Activated CD4-positive, CD25-positive, alpha-beta regulatory T cell treated with anti-CD3 and anti-CD28 coated beads, Interleukin-2, amount 50 U/mL, for 72 hours (primary cell): ENCODE measurements around the gene CCND3.

Source experiments
- DNase-seq: peaks from one replicate; pipeline ENCODE4 v3.0.0; 2021

CCND3 gene

DNA sequence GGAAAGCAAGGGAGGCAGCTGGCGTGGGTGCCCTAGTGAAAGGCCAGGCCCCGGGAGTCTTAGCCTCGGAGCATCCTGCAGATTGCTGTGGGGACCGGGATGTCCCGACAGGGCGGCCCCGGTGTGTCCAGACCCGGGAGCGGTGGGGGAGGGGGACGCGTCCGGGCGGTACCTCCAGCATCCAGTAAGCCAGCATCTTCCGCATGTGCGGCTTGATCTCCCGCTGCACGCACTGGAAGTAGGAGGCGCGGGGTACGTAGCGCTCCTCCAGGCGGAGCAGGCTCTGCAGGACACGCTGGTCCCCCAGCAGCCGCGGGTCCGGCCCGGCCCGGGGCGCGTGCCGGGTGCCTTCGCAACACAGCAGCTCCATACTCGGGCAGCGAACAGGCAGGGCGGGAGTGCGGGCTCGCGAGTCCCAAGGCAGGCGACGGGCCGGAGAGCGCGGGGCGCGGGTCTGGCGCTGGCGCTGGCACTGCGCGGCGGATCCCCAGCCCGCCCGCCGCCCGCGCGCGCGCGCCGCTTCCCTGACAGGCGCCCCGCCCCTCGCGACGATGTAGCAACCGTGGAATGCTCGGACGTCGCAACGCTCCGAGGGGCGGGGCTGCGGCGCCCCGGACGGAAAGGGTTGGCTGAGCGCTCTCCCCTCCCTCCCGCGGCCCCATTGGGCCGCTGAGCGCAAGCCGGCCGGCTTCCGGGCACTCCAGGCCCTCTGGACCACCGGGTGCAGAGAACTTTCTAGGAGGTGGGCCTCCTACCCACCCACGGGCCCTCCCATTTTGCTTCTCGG, at the start of gene CCND3:
Gene CCND3 (minus strand): TSS at position 529 of the 787 bp plus-strand sequence. CDS start 159 bp downstream, at position 370.
- peak; percentile 92 for DNase-seq

DNA sequence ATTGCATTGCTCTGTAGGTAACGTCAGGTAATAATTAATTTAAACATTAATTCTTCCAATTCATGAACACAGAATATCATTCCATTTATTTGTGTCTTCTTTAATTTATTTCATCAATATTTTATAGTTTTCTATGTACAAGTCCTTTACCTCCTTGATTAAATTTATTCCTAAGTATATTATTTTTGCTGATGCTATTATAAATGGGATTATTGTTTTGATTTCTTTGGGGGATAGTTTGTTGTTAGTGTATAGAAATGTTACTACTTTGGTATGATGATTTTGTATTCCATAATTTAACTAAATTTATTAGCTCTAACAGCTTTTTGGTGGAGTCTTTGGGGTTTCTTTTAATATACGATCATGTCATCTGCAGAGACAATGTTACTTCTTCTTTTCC, 44.7 kb upstream of the CCND3 start:
- no peak for DNase-seq

DNA sequence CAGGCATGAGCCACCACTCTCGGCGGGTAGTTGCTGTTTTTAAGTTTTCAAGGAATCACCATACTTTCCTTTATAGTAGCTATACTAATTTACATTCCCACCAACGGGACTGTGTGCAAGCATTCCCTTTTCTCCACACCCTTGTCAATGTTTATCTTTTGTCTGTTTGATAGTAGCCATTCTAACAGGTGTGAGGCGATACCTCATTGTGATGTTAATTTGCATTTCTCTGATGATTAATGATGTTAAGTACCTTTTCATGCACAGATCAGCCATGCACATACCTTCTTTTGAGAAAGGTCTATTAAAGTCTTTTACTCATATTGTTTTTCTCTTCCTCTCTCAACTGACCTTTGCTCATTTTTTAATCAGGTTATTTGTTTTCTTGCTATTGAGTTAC, 43.0 kb upstream of the CCND3 start:
- DNase-seq, result no peak

DNA sequence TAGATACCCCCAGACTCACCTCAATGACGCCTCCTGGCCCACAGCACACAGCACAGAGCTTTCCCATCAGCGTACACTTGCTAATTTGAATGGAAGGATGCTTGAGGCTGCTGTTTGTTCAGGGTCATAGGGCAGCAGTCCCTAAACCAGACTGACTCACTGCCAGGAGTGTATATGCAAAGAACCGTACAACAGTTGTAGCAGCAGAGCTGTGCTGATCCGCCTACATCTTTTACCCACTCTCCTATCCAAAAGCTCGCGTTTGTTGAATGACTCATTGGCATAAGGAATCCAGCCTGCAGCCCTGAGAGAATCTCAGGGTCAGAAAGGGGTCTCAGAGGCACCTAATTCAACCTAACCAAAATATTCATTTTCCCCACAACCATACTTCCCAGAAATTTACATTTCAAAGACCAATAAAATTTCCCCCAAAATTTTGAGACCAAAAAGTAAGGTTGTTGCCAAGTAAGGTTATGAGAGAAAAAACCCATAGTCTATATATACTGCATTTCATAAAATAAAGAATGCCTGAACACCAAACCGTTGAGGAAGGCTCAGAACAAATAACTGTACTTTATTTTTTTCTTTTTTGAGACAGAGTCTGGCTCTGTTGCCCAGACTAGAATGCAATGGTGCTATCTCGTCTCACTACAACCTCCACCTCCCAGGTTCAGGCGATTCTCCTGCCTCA, 35.3 kb upstream of the CCND3 start:
- no peak for DNase-seq

DNA sequence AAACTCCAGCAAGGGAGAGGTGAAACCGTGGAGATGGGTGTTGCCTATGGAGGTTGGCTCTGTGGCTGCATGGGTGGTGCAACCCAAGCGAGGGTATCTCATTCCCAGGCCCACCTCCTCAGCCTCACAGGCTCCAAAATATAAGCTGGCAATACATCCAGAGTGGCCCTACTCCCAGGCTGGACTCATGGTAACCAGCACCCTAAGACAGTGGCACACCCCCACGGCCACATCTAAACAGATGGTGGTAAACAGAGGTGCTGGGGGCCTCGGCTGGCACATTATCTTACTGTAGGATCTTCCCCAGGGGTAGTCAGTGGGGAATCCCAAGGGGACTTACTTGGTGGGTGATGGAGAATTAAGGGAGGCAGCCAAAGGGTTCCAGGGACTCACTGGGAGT, 33.7 kb upstream of the CCND3 start:
- no peak for DNase-seq

DNA sequence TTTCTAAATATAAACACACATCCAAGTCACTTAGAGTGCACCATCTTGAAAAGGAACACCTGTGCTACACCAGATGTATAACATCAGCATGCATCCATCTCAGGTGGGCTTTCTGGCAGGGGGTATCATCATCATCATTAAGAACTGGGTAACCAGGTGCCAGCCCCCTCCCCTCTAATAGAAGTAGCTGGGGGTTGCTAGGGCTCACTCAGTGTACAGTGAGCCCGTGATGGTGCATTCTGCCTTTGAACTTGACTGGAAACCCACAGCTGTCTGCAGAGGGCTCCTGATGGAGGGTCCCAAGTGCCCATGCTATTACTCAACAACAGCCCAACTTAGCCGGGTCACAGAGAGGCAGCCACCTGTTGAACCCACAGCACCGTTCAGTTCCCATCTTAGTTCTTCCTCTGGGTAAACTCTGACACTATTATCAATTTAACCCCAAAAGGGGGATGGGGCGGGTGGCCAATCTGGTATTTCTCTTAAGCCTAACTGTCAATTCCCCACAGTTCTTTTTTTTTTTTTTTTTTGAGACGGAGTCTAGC, 32.7 kb upstream of the CCND3 start:
- DNase-seq, result no peak

DNA sequence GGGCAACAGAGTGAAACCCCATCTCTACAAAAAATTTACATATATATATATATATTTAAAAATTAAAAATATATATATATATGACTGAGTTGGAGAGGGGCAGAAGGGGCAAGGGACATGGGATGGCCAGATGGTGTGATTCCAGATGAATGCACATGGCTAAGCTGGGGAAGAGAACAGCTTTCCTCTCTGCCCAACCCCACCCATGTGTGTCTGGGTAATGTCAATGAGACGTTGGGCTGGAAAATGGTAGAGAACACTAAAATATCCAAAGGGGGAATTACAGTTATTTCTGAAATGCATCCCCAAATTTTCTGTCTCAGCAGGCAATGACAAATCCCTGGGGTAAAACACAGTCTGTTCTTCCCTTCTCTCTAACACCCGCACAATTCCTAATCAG, 31.2 kb upstream of the CCND3 start:
- no peak for DNase-seq

DNA sequence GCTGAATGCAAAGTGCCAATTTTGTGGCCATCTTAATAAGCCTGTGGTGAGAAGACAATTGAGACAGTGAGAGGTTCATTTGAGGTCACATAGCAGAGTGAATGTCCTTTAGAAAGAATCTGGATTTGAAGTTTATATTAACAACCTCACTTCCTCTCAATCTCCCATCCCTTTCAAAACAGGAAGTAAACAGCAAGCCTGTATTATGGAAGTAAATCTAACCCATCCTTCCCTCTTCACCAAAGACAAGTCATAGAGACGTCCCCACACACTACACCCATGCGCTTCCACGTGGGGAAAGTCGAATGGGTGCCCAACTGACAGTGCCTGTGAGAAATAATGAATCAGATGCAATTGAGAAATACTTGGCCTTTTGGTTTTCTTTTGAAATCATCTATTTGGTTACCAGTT, 28.8 kb upstream of the CCND3 start:
- no peak for DNase-seq

DNA sequence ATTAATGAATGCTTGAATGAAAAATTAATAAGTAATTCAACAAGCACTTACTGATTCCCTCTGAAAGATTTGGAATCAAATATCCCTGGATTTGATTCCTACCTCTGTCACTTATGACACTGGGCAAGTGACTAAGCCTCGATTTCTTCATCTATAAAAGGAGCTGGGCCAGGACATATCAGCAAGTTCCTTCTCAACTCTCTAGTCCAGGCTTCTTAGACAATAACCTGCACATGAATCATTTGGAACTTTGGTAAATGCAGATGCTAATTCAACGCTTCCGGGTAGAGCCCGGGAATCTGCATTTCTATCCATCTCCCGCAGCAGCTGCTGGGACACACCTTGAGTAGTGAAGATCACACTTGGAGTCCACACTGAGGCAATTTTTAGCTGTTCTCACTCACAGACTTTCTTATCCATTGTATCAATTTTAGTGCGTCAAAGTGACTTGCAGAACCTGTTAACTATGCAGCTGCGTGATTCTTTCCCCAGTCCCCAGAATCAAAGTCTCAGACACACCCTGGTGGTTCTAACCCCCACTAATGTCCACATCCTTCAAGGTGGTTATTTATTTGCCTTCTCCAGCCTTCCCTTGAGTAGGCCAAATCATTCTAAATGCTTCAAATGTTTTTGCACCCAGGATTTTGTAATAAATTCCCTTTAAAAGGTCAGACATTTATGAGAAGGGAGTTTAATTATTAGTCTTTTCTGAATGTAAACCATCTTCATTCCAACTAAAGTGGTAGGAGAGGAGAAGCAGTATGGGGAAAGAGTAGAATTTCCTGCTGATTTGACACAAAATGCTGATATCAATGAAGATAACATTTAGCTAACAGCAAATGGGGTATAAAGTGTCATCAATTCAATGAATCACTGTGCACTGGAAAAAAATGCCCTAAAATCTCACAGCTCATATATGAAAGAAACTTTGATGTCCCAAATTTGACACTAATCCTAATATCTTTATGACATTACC, 26.0 kb upstream of the CCND3 start:
- no peak for DNase-seq

DNA sequence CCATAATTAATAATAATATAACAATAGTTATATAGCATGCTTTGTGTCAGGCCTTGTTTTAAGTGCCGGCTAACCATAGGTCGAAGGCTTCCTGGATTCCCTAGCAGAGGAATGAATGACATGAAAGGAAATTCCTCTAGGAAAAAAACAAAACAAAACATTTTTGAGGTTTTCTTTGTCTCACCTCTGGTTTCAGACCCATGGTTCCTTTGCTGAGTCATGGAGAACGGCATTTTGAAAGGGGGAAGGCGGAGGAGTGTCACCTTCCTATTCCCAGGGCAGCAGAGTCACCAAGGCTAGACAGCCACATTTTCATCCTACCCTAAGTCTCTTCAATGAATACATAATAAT, 25.3 kb upstream of the CCND3 start:
- no peak for DNase-seq

DNA sequence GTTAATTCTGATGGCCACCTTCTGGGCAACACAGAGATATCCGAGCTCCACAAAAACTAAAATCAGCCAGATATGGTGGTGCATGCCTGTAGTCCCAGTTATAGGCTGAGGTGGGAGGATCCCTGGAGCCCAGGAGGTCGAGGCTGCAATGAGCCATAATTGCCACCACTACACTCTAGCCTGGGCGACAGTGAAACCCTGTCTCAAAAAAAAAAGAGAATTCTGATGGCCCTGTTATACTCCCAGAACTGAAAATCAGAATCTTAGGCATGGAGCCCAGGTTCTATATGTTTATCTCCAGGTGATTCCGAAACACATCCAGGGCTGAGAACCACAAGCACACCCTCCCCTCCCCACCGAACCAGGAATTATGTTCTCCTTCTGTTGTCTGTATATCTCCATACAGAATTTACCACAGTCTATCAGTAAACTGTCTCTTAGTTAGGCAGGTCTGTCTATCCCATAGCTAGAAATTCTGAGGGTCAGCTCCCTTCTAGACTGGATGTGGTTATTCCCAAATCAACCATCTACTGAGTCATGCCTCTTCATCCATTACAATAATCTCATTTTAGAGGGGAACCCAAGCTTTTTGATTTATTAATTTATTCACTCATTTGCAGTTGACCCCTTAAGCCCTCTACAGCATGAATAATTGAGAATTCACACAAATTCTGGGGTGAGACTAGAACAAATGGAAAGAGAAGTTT, 24.8 kb upstream of the CCND3 start:
- DNase-seq, result no peak

DNA sequence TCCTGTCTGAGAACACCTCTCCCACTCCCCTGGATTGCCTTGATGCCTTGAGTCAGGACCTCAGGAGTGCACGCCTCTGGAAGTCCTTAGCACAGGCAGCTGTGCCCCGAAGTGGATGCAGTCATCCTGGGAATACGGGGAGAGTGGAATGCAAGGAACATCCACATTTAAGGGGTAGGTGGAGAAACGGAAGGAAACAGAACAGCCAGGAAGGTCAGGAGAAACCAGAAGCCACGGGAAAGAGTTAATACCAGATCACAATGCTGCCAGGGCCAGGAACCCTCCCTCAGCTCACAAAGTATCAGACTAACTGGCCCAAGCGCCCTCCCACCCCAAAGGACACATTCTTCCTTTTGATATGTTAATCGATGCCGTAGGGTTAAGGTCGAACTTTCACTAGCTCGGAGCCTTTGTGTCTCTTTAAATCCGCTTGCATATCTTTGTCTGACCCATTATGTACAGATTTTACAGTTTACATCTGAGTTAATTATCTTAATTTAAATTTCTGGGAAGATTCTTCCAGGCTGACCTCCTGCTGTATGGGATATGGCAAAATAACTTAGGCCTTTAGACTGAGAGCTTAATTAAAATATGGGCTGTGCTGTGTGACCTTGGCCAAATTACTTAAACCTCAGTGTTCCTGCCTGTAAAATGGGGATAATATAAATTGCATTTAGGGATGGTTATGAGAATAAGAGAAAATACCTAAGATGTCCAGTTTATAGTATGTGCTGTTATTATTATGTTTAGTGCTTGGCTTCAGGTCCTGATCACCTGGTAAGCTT, 24.0 kb upstream of the CCND3 start:
- no peak for DNase-seq

DNA sequence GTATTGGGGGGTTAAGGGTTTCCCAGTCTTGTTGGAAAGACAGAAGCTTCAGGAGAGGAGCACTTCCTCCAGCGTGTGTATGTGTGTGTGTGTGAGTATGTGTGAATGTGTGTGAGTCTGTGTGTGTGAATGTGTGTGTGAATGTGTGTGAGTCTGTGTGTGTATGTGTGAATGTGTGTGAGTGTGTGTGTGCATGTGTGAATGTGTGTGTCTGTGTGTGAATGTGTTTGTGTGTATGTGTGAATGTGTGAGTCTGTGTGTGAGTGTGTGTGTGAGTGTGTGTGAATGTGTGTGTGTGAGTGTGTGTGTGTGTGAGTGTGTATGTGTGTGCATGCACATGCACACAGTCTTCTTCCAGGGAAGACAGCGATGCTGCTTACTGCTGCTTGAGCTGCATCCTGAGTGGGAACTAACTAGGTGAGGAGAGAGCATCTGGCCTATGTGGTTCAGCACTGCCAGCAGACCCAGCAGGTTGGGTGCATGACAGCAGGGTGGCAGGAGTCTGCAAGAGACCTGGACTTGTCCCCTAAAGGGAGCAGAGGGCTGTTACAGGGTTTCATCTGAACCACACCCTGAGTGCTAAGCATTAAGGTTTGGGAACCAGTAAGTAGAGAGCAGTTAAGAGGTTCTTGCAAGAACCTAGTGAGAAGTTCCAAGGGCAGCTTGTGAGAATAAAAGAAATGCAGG, 22.7 kb upstream of the CCND3 start:
- no peak for DNase-seq

DNA sequence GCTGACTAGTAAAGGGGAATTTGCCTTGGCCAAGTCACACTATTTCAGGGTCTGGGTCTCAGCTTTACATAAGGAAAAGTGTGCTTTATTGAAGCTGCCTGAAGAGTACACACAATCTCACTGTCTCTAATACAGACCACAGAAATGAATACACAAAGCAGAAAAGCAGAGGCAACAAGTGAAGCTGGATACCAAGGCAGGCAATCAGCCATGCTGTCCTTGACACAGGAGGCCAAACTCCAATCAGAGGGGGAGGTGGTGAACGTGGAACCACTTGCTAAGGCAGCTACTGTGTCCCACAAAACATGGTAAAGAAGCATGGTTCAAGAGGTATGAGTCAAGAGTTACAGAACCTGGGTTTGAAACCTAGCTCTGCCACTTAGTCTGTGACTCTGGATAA, 21.8 kb upstream of the CCND3 start:
- no peak for DNase-seq

DNA sequence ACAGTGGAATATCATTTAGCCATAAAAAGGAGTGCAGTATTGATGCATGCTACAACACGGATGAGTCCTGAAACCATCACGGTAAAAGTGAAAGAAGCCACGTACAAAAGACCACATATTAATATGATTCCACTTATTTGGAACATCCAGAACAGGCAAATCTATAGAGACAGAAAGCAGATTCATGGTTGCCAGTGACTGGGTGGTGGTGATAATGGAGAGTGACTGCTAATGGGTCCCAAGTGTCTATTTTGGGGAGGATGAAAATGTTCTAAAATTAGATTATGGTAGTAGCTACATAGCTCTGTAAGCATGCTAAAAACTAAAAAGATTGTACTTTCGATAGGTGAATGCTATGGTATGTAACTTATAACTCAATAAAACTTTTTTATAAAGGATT, 18.4 kb upstream of the CCND3 start:
- no peak for DNase-seq

DNA sequence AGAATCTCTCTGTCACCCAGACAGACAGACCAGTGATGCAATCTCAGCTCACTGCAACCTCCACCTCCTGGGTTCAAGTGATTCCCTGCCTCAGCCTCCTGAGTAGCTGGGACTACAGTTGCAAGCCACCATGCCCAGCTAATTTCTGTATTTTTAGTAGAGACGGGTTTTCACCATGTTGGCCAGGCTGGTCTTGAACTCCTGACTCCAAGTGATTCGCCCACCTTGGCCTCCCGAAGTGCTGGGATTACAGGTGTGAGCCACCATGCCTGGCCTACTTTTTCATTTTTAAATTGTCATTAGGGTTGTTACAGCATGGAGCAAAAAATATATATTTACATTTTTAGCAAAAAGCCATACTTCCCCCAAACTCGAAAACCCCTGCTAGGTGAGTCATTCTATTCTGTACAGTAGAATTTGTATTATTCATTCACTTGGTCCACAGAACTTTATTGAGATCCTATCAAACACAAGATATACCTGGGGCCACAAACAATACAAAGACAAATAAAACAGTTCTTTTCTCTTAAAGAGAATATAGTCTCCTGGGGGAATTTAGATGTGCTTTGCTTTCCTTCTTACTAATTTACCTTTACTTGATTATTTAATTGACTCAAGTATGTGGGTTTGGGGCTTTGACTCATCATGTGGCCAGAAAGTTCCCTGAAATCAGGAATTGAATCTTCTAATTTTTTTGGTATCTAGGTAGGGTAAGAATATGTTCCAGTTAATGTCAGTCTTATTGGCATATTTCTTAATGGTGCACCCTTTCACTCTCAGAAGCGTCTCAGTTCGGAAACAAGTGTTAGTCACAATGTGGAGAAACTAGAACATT, 16.6 kb upstream of the CCND3 start:
- DNase-seq, result no peak

DNA sequence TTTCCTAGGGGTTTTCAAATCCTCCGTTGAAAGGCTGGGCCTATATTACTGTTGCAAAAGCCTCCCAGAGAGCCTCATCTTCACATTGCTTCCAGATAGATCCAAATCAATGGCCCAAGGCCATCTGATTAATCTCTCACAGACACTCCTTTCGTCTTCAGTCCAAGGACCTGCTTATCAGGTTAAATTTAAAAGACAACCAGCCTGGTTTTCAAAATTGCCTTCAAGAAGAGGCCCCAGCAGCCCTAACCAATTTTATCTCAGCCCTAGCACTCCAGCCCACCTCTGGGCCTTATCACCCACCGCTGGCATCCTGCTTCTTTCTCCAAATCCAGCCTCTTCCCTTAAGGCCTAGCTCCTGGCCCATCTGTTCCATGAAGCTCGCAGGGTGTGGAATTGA, 15.5 kb upstream of the CCND3 start:
- DNase-seq, result no peak

DNA sequence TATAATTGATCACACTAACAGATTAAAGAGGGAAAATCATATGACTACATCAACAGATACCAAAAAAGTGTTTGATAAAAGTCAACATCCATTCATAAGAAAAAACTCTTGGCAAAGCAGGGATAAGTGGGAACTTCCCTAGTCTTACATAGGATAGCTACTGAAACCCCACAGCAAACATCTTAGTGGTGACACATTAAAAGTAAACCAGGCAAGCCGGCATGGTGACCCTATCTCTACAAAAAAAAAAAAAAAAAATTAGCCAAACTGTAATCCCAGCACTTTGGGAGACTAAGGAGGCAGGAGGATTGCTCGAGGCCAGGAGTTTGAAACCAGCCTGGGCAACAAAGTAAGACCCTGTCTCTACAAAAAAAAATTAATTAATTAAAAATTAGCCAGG, 13.8 kb upstream of the CCND3 start:
- no peak for DNase-seq

DNA sequence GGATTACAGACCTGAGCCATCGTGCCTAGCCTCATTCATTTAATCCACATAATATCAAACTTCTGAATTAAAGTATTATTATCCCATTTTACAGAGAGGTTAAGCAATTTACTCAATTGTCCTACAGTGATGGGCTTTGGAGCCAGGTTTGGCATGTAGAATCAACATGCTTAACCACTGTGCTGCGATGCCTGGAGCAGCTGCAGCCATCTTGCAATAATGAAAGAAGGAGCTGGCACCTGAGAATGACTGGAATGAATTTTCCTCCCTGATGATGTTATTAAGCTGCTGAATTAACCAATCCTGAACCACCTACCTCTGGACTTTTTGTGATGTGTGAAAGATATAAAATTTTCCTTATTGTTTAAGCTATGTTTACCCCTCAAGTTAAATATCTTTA, 13.1 kb upstream of the CCND3 start:
- DNase-seq, result no peak

DNA sequence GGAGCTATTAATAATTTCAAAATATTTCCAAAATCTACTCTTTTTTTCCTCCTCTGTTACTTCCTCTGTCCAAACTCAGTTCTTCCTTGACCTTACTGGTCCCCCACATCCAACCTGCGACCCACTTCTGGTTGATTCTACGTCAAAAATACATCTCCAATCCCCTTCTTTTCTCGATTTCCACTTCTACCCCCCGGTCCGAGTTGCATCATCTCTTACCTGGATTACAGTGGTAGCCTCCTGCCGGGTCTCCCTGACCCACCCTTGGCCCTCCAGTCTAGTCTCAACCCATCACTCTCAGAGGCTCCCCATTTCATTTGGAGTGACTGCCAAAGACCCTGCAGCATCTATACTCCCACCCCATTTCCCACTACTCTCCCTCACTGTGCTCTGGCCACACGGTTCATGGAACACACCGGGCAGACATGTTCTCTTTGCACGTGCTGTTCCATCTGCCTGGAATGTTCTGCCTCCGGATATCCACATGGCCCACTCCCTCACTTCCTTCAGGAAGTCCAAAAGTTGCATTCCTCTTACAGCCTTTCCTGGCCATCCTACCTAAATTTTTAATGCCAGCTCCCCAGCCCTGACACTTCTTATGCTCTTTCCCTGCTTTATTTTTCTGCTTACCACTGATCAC, 6.1 kb upstream of the CCND3 start:
- no peak for DNase-seq
